Right lobe of liver (tissue), 6 donors: ENCODE measurements around the gene DYNLT5. TPM values are rescaled to one million over a fixed set of nuclear protein-coding genes. Genes with fewer than 3 reads are reported as not detected.
"Not testable (repeated sequence)": the region's sequence is repeated elsewhere in the genome, so short reads cannot be mapped to it uniquely, and the experiment has no call there.

ENCODE experiments used
- ATAC-seq, 4 donors: fragments of 200-7000 bp; cut with Tn5 transposase; one replicate each; pipeline ENCODE4 v1.9.1; 2020; ENCODE audit warnings: mild to moderate bottlenecking in 4 of 4, moderate library complexity in 4 of 4
- DNase-seq, 3 donors: peaks; one replicate each; pipeline ENCODE4 v3.0.0-alpha.2; 2020
- H3K27ac ChIP-seq, 3 donors: fragments of 200-600 bp; one replicate each; pipeline ENCODE4 v1.8.0; 2022
- H3K27me3 ChIP-seq, 2 donors: fragments of 200-600 bp; one replicate each; pipeline ENCODE4 v1.8.0; 2022
- H3K36me3 ChIP-seq, 4 donors: fragments of 200-600 bp; sonication (generic) in 1 of 4; one replicate each; pipeline versions ENCODE4 v1.5.1 to v1.8.0; 2017 to 2022; ENCODE audit warnings: control low read depth in 1 of 4
- H3K4me1 ChIP-seq, 4 donors: fragments of 200-600 bp; sonication (generic) in 1 of 4; one replicate each; pipeline versions ENCODE4 v1.5.1 to v1.8.0; 2017 to 2022; ENCODE audit warnings: control low read depth in 1 of 4
- H3K4me3 ChIP-seq, 3 donors: fragments of 200-600 bp; one replicate each; pipeline ENCODE4 v1.8.0; 2022
- H3K9me3 ChIP-seq, 4 donors: fragments of 200-600 bp; sonication (generic) in 1 of 4; one replicate each; pipeline versions ENCODE4 v1.5.1 to v1.8.0; 2017 to 2022; ENCODE audit warnings: control low read depth in 1 of 4
- CTCF ChIP-seq, 4 donors: fragments of 200-600 bp in 3 of 4; fragments of 450-650 bp in 1 of 4; IDR thresholded peaks; one replicate each; pipeline versions ENCODE4 v1.5.1 to v1.8.0; 2016 to 2022; ENCODE audit warnings: antibody characterized with exemption in 4 of 4, mild to moderate bottlenecking in 2 of 4
- POLR2A ChIP-seq: fragments of 450-650 bp; IDR thresholded peaks from one replicate; pipeline ENCODE4 v1.6.1; 2017; ENCODE audit warnings: antibody characterized with exemption, mild to moderate bottlenecking
- WGBS: methylation state at CpG from one replicate; pipeline ENCODE4 v1.1.6; 2018; ENCODE audit warnings: low coverage, low lambda C conversion rate; ENCODE audit not compliant: insufficient coverage; ENCODE audit errors: missing lambda C conversion rate; 5-methylcytosine and 5-hydroxymethylcytosine counted together
- intact Hi-C, 2 donors: fragments of 100-400 bp; cut with DNase I; formaldehyde crosslinking; loops; one replicate each; pipeline versions ENCODE4 v1.11.2 to v1.14.1; 2022
- total RNA-seq, 6 experiments: library from RNA; depleted of rRNA in 2 of 6; stranded (reverse); fragments of >200 nt in 2 of 6; fragmentation: NEBNext Ultra II Directional in 3 of 6; extraction: Animal tissue kit (Norgen Biotek cat#: 25700) in 3 of 6; gene quantifications; one replicate each; pipeline versions ENCODE4 v1.1.0 to v1.2.4, GENCODE V29; 2016 to 2023
- donor health status: DM: no; HTN: yes; CAD: no.
- donor health status: DM: no; HTN: no; CAD: no.
- donor health status: DM: no; HTN: no; CAD: no.
- donor health status: DM: no; HTN: yes; CAD: no.
- donor health status: DM: no; HTN: yes; CAD: no.

Gene DYNLT5
- total RNA-seq, 6 experiments from 2014 or later: 0.44 to 2.4 (median 1.3) TPM

- no peak overlapping the region for H3K4me3 ChIP-seq
- intact Hi-C loops: no loop called here
- no peak for DNase-seq
- no peaks in the 10 kb centered on the region for H3K27me3 ChIP-seq
- no peak for TF ChIP-seq POLR2A
- TF ChIP-seq CTCF (IDR thresholded peaks at IDR 0.05): no peak
- no peaks in the 10 kb centered on the region for H3K36me3 ChIP-seq
- 69% methylated on average over 4 of the region's 5 CpGs for WGBS
- H3K27ac ChIP-seq: no peak overlapping the region
- no peak for ATAC-seq
- no peaks in the 10 kb centered on the region for H3K4me1 ChIP-seq
- no peaks in the 10 kb centered on the region for H3K9me3 ChIP-seq
These were observed 39.7 kb downstream of the DYNLT5 start for GRCh38 chr1:66791621-66792610.

GRCh38 chr1:66795839-66796238 lies 43.6 kb downstream of the DYNLT5 start:
- DNase-seq, H3K27me3 ChIP-seq, H3K27ac ChIP-seq, H3K9me3 ChIP-seq, H3K4me3 ChIP-seq, H3K4me1 ChIP-seq, ATAC-seq, H3K36me3 ChIP-seq, intact Hi-C loops: not testable (repeated sequence)
- 86% methylated on average over 2 of the region's 2 CpGs for WGBS

GRCh38 chr1:66809245-66809644 lies 57.0 kb downstream of the DYNLT5 start:
- Histone ChIP-seq H3K9me3 (no peaks in the 10 kb centered on the region), H3K27me3 (no peaks in the 10 kb centered on the region), H3K4me1 (no peaks in the 10 kb centered on the region), H3K4me3 (no peak overlapping the region), H3K36me3 (no peaks in the 10 kb centered on the region), H3K27ac (no peak overlapping the region)
- 38% methylated on average over 1 of the region's 1 CpG for WGBS
- ATAC-seq (no peak), DNase-seq (no peak)
- no peak for TF ChIP-seq POLR2A
- TF ChIP-seq CTCF (IDR thresholded peaks at IDR 0.05): no peak
- intact Hi-C loops: no loop called here

- no peak for DNase-seq
- ATAC-seq: no peak
- Histone ChIP-seq H3K9me3 (no peaks in the 10 kb centered on the region), H3K27me3 (no peaks in the 10 kb centered on the region), H3K4me1 (no peaks in the 10 kb centered on the region), H3K4me3 (no peak overlapping the region), H3K27ac (no peak overlapping the region), H3K36me3 (no peaks in the 10 kb centered on the region)
- TF ChIP-seq POLR2A (no peak), CTCF (IDR thresholded peaks at IDR 0.05) (no peak)
- no CpG with 5 or more reads among the region's 1 CpG for WGBS
- intact Hi-C loops: no loop called here
These were observed 57.6 kb downstream of the DYNLT5 start for GRCh38 chr1:66809736-66810326.

GRCh38 chr1:66824771-66825170 lies 72.5 kb downstream of the DYNLT5 start:
- 100% methylated on average over 1 of the region's 1 CpG for WGBS
- ATAC-seq (no peak), DNase-seq (no peak)

More at GRCh38 chr1:66824771-66825170, 72.5 kb downstream of the DYNLT5 start:
- H3K27ac ChIP-seq: no peak overlapping the region
- intact Hi-C loops: no loop called here
- no peak for TF ChIP-seq CTCF (IDR thresholded peaks at IDR 0.05)
- no peak for TF ChIP-seq POLR2A
- H3K36me3 ChIP-seq: no peaks in the 10 kb centered on the region
- no peak overlapping the region for H3K4me3 ChIP-seq
- H3K9me3 ChIP-seq: no peaks in the 10 kb centered on the region
- H3K4me1 ChIP-seq: no peaks in the 10 kb centered on the region
- no peaks in the 10 kb centered on the region for H3K27me3 ChIP-seq
